ENCODE results near the gene PNCK. TPM values are rescaled to one million over a fixed set of nuclear protein-coding genes. Genes with fewer than 3 reads are reported as not detected.
"Not testable (repeated sequence)": the region's sequence is repeated elsewhere in the genome, so short reads cannot be mapped to it uniquely, and the experiment has no call there.

PNCK gene
- total RNA-seq, 1 experiment from 2014 or later = not detected

DNA sequence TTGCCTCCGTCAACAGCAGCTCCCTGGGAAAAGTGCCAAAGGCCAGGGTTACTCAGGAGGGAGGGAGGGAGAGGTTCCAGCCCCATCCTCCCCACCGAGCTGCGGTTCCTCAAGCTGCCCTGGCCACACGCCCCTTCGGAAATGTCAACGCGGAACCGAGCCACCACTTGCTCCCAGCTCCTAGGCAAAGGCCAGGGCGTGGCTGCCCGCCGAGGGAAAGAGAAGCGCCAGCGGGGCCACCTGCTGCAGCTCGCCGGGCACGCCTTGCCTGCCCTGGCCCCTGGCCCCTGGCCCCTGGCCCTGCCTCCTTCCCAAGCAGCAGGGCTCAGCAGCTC lies 29.4 kb upstream of the PNCK start:
- H3K9me3 ChIP-seq (replicated peaks) = no peaks in the 10 kb centered on the region
- H3K27ac ChIP-seq = no peak overlapping the region
- H3K4me1 ChIP-seq = no peaks in the 10 kb centered on the region
- no peaks in the 10 kb centered on the region for H3K27me3 ChIP-seq
- no peak for DNase-seq
- no peaks in the 10 kb centered on the region for H3K36me3 ChIP-seq
- H3K4me3 ChIP-seq = no peak overlapping the region

DNA sequence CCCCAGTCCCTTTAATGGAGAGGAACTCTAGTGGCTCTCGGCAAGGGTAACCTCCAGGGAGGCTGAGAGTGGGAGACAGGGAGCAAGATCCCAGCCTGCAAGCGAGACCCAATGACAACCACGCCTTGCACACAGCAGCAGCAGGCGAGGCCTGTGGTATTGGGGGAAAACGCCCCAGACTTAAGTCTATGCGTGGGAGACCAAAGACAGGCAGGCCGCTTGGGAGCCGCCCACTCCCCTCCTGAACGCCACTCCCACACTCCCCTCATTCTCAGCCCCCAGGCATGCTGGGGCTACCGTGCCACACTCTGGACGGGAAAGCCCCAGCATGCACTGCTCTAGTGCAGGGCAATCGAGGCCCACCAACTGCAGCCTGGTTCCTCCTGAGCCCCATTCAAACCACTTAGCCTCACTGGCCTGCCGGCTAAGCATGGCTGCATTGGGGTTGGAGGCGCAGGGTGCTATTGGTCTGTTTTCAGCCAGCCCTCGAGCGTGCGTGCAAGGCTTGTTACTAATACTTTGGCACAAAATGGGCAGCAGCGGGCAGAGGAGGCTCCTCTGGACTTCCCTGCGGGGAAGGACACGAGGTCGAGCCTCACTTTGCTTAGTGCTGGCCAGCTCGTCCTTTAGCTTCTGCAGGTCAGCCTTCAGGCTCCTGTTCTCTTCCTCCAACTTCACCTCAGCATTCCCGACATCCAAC lies 28.9 kb upstream of the PNCK start:
- no peak for DNase-seq
- Histone ChIP-seq H3K27me3 (no peaks in the 10 kb centered on the region), H3K4me3 (no peak overlapping the region), H3K4me1 (no peaks in the 10 kb centered on the region), H3K36me3 (no peaks in the 10 kb centered on the region), H3K9me3 (replicated peaks) (no peaks in the 10 kb centered on the region), H3K27ac (no peak overlapping the region)

DNA sequence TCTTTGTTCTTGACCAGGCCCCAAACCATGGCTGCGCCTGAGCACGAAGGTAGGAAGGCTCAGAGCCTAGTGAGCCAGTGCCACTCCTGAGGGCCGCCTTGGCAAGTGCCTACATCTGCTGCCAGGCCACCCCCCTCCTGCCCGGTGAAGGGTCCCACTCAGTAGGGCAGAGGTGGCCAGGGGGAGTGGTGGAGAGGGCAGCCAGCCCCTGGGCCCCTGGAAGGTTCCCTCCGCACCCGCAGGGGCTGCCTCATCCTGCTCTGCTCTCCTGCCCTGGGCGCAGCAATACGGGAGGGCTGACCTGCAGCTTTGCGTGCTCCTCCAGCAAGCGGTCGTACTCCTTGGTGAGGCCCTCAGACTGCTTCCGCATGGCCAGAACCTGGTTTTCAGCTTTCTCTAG lies 28.1 kb upstream of the PNCK start:
- no peaks in the 10 kb centered on the region for H3K9me3 ChIP-seq (replicated peaks)
- no peak overlapping the region for H3K4me3 ChIP-seq
- H3K4me1 ChIP-seq = no peaks in the 10 kb centered on the region
- H3K36me3 ChIP-seq = no peaks in the 10 kb centered on the region
- no peak for DNase-seq
- no peaks in the 10 kb centered on the region for H3K27me3 ChIP-seq
- no peak overlapping the region for H3K27ac ChIP-seq

DNA sequence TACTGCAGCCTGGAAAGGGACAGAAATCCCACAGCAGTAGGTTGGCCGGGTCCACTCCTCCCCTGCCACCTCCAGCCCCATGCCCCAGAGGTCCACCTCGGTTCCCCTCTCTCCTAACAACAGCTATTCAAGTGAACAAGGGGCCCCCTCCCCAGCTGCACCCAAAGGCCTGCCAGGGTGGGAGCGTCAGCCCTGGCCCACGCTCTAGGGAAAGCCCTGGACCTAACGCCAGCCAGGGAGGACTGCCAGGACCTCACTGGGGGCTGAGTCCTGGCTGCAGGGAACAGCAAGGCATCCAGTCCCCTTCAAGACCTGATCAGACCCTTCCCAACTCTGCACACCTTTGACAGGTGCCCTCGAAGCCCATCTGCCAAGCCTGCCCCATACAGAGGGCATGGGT lies 27.4 kb upstream of the PNCK start:
- no peak for DNase-seq
- no peaks in the 10 kb centered on the region for H3K9me3 ChIP-seq (replicated peaks)
- no peaks in the 10 kb centered on the region for H3K4me1 ChIP-seq
- no peaks in the 10 kb centered on the region for H3K27me3 ChIP-seq
- no peaks in the 10 kb centered on the region for H3K36me3 ChIP-seq
- no peak overlapping the region for H3K4me3 ChIP-seq
- H3K27ac ChIP-seq = no peak overlapping the region

DNA sequence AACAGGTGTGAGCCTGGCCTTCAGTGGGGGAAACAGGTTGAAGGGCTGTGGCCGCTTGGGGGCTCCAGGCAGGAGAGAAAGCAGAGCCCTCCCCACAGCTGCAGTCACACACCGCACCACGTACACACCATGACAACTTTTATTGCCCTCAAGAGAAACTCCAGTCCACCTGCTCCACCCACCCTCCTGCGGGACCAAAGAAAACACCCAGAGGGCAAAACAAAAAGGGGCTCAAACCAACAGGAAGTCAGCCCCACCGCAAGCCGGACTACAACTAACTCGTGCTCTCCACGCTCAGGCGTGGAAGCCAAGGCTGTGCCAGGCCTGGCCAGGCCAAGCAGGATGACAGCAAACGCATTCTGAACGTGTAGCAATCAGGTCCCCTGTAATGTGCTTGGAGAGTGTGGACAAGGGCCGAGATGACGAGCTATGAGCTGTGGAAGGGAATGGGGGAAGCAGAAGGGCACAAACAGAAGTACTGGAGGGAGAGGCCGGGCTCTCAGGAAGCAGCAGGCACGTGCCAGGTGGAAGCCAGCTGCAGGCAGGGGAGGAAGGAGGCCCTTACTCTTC lies 26.8 kb upstream of the PNCK start:
- H3K27me3 ChIP-seq = no peaks in the 10 kb centered on the region
- no peaks in the 10 kb centered on the region for H3K36me3 ChIP-seq
- no peak overlapping the region for H3K4me3 ChIP-seq
- H3K27ac ChIP-seq = no peak overlapping the region
- no peaks in the 10 kb centered on the region for H3K9me3 ChIP-seq (replicated peaks)
- peak; percentile 23 to 42 for DNase-seq
- H3K4me1 ChIP-seq = no peaks in the 10 kb centered on the region

DNA sequence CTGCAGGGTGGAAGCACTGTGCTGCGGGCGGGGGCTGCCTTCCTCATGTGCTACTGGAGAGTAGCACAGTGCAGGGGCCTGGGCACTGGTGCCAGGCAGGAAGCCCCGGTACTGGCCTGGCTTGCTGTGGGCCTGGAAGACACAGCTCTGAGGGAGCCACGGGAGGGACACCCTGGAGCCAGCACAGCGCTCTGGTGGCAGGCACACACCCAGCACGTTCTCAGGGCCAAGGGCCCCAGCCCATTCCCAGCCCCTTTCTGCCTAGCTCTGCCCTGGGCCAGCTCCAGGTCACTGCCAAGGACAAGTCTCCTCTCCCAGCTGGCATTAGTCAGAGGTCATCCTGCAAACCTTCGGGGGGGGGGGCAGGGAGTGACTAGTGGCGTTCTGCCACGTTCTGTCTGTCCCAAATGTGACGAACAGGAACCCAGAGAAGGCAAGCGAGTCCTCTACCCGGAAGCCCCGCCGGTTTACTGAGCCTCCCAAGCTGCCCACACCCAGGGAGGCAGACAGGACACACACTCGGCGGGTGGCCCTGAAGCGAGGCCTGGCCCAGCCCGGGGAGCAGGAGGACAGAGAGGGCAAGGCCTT lies 26.3 kb upstream of the PNCK start:
- not testable (repeated sequence) for H3K4me3 ChIP-seq; H3K27ac ChIP-seq; H3K27me3 ChIP-seq; H3K36me3 ChIP-seq; H3K4me1 ChIP-seq; H3K9me3 ChIP-seq (replicated peaks); DNase-seq

DNA sequence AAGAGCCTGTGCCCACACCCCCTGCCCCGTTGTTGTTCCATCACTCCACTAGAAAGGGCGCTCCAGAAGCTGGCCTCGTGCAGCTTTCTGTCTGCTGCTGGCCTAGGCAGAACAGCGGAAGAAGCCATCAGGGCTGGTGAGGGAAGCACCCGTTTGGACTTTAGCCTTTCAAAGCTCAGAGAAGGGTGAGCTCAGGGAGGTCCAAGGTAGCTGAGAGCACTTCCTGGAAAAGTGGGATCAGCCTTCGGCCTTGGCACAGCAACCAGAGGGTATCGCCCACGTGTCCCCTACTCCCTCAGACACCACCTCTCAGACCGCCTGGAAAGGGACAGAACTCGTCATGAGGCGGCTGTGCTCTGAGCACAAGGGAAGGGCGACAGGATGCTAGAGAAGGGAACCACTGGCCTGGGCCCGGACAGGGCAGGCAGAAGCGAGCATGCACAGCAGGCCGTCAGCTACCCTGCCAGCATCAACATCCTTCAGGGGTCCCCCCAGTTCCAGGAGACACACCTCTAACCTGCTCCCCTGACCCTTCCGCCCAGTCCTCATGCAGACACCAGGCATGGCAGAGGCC lies 25.7 kb upstream of the PNCK start:
- not testable (repeated sequence) for H3K36me3 ChIP-seq; DNase-seq; H3K4me1 ChIP-seq; H3K9me3 ChIP-seq (replicated peaks); H3K27me3 ChIP-seq; H3K27ac ChIP-seq; H3K4me3 ChIP-seq

DNA sequence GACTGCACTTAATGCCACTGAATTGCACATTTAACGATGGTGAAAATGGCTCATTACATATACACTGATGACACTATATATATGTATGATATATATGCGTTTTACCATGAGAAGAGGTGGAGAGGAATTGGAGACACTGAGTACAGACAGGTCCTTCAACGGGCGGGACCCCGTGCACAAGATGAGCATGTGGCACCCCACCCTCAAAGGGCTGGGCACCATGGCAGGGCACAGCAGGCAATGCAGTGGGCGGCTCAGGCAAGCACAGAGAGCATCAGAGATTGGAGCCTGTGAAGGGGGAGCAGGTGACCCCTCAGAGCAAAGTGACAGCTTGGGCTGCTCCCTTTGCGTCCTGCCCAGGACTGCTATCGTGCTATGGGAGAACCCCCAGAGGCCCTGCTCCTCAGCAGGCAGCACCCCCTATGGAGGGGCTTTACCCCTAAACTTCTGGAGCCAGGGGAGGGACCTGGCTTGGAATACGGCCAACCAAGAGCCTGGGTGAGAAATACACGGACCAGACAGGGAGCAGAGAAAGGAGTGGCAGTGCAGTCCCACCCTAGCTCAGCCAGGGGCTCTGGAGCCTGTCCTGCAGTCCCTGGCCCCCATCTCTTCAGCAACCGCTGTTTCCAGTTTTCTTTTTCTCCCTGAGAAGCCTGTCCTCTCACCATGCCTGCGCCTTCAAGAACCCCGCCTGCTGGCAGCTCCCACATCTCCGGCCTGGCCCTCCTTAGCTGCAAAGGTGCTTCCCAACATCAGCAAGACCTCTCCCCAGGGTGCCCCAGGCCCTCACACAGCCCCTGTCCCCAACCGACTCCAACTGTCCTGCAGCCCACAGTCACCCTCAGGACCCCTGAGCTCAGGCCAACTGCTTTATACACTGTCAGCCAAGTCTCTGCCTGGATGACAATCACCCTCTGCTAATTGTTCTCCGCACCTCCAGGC lies 24.6 kb upstream of the PNCK start:
- H3K27me3 ChIP-seq = no peaks in the 10 kb centered on the region
- no peak overlapping the region for H3K27ac ChIP-seq
- H3K4me1 ChIP-seq = no peaks in the 10 kb centered on the region
- H3K4me3 ChIP-seq = no peak overlapping the region
- H3K36me3 ChIP-seq = no peaks in the 10 kb centered on the region
- no peaks in the 10 kb centered on the region for H3K9me3 ChIP-seq (replicated peaks)
- no peak for DNase-seq

DNA sequence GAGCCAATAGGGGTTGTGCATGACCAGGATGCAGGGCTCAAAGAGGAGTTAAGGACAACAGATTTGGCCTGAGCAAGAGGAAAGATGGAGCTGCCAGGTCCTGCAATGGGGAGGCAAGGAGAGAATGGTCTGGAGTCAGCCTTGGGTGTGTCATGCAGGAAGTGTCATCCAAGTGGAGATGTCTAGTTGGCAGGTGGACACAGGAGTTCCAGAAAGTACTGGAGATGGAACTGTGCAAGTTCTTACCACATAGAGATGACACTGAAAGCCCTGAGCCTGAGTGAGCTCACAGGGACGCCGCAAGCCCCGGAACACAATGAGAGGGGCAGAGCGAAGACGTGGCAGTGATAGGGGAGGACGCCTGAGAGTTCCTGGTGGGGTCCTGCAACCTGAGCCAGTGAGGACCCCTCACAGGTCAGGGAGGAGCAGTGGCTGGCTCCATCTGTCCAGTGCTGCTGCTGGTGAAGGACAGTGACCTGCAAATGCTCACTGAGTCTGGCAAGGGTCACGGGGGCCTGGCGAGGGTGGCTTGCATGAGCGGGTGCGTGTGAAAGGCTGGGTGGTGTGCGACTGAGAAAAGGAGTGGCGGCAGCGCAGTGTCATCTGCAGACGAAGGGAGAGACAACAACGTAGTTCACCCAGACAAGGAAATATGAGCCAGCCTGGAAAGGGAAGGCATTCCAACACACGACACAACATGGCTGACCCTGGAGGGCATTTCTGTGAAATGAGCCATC lies 23.5 kb upstream of the PNCK start:
- H3K27ac ChIP-seq = not testable (repeated sequence)

DNA sequence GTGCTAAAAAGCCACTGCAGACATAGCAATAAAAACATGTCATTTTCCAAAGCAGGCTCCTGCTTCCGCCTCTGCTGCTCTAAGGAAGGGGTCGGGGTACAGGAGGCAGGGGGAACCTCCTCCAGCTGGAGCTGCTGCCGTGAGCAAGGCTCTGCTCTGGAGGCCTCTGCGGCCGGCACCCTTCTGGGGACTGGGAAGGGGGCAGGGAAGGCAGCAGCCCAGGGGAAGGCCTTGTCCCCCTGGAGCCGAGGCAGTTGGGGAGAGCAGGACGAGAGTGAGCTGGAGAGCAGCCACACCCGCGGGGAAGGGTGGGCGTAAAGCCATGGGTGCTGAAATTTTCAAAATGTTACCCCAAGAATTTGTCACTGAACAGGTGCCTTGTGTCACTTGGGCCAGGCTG lies 22.9 kb upstream of the PNCK start:
- not testable (repeated sequence) for H3K4me1 ChIP-seq; H3K27me3 ChIP-seq; DNase-seq; H3K36me3 ChIP-seq; H3K9me3 ChIP-seq (replicated peaks); H3K4me3 ChIP-seq; H3K27ac ChIP-seq

More for the DNA sequence above, 23.5 kb upstream of the PNCK start:
- H3K27me3 ChIP-seq; H3K4me1 ChIP-seq; H3K36me3 ChIP-seq; H3K4me3 ChIP-seq; H3K9me3 ChIP-seq (replicated peaks); DNase-seq: not testable (repeated sequence)

DNA sequence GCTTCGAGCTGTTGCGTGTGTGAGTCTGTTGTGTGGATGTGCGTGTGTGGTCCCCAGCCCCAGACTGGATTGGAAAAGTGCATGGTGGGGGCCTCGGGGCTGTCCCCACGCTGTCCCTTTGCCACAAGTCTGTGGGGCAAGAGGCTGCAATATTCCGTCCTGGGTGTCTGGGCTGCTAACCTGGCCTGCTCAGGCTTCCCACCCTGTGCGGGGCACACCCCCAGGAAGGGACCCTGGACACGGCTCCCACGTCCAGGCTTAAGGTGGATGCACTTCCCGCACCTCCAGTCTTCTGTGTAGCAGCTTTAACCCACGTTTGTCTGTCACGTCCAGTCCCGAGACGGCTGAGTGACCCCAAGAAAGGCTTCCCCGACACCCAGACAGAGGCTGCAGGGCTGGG lies 22.5 kb upstream of the PNCK start:
- Histone ChIP-seq H3K27me3 (no peaks in the 10 kb centered on the region), H3K27ac (no peak overlapping the region), H3K4me1 (no peaks in the 10 kb centered on the region), H3K4me3 (no peak overlapping the region), H3K9me3 (replicated peaks) (no peaks in the 10 kb centered on the region), H3K36me3 (no peaks in the 10 kb centered on the region)
- DNase-seq = no peak

DNA sequence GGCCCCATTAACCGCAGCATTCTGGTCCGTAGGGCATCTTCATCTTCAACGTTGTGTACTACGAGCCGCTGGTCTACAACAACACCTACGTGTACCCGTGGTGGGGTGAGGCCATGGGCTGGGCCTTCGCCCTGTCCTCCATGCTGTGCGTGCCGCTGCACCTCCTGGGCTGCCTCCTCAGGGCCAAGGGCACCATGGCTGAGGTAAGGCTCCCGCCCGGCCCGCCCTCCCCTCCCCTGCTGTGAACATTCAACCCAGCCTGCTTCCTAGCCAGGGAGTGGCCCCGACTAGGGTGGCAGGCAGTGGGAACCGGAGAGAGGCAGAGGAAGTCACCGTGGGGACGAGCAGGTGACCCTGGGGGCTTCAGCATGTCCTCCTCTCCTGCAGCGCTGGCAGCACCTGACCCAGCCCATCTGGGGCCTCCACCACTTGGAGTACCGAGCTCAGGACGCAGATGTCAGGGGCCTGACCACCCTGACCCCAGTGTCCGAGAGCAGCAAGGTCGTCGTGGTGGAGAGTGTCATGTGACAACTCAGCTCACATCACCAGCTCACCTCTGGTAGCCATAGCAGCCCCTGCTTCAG lies 21.2 kb upstream of the PNCK start:
- H3K27ac ChIP-seq = no peak overlapping the region
- H3K4me1 ChIP-seq = no peaks in the 10 kb centered on the region
- H3K9me3 ChIP-seq (replicated peaks) = no peaks in the 10 kb centered on the region
- H3K36me3 ChIP-seq = no peaks in the 10 kb centered on the region
- H3K27me3 ChIP-seq = no peaks in the 10 kb centered on the region
- DNase-seq = no peak
- H3K4me3 ChIP-seq = no peak overlapping the region

DNA sequence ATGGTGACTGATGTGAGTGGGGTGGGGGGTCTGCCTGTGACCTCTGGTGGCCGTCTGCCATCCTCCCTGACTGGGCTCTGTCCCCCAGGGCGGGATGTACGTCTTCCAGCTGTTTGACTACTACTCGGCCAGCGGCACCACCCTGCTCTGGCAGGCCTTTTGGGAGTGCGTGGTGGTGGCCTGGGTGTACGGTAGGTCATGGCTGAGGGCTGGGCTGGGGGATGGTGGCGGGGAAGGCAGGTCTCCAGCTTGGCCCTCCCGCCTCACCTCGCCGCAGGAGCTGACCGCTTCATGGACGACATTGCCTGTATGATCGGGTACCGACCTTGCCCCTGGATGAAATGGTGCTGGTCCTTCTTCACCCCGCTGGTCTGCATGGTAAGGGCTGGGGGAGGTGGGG lies 20.6 kb upstream of the PNCK start:
- H3K4me3 ChIP-seq; H3K36me3 ChIP-seq; H3K4me1 ChIP-seq; H3K27ac ChIP-seq; H3K9me3 ChIP-seq (replicated peaks); H3K27me3 ChIP-seq; DNase-seq: not testable (repeated sequence)
